Activated CD4-positive, alpha-beta memory T cell treated with anti-CD3 and anti-CD28 coated beads, Interleukin-2, amount 10 ng/mL, durations not matched to agents 7 days and 5 days (primary cell): Measurements from ENCODE around the gene MRI1. TPM values are rescaled to one million over a fixed set of nuclear protein-coding genes. Genes with fewer than 3 reads are reported as not detected.
"Not testable (repeated sequence)": the region's sequence is repeated elsewhere in the genome, so short reads cannot be mapped to it uniquely, and the experiment has no call there.

Source experiments
- CTCF ChIA-PET: fragments of 350-600 bp; sonication (Branson Sonifier 250); formaldehyde crosslinking; loops from one replicate; lab custom pipeline; 2021; ENCODE audit warnings: antibody characterized with exemption, inconsistent platforms; lab: Charles Lee
- POLR2A ChIA-PET: fragments of 350-600 bp; sonication (Branson Sonifier 250); formaldehyde crosslinking; loops from one replicate; lab custom pipeline; 2021; ENCODE audit warnings: antibody characterized with exemption; lab: Charles Lee
- DNase-seq: peaks from one replicate; pipeline ENCODE4 v3.0.0-alpha.2; 2020
- H3K27ac Mint-ChIP-seq: one replicate; pipeline ENCODE4 v1.8.0; 2021; ENCODE audit warnings: mild to moderate bottlenecking, mixed read lengths
- H3K27me3 Mint-ChIP-seq: one replicate; pipeline ENCODE4 v1.8.0; 2021; ENCODE audit warnings: mixed read lengths
- H3K36me3 Mint-ChIP-seq: one replicate; pipeline ENCODE4 v1.8.0; 2021; ENCODE audit warnings: low read depth, mixed read lengths
- H3K4me1 Mint-ChIP-seq: one replicate; pipeline ENCODE4 v1.8.0; 2021; ENCODE audit warnings: mixed read lengths
- H3K4me3 Mint-ChIP-seq: one replicate; pipeline ENCODE4 v1.8.0; 2021; ENCODE audit warnings: mild to moderate bottlenecking, mixed read lengths
- H3K9me3 Mint-ChIP-seq: one replicate; pipeline ENCODE4 v1.8.0; 2021; ENCODE audit warnings: mixed read lengths
- total RNA-seq, 2 experiments: library from RNA; stranded (reverse); gene quantifications; one replicate each; pipeline ENCODE4 v1.2.3, GENCODE V29; 2021

MRI1 gene
- total RNA-seq, 2 experiments from 2014 or later: 22.4 to 22.7 TPM

DNA sequence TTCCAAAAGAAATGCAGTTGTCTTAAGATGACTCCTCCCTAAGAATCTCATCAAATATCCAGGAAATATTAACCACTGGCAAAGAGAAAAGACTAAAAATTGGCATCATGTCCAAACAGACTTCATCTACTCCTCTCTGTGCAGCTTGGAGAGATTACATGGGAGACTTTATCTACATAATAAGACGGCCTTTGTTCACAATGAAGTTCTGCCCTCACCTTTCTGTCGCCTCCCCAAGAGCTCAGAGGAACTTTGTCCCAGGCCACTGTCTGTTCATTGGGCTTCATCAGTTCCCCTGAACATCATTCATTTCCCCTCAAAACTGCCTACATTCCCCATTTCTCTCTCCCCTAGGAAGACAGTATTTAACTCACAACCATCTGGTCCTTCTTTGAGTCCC is 22.4 kb upstream of the MRI1 start:
- ChIA-PET CTCF (interaction anchor here (0.6 kb wide), 1 partner anchor 66 kb away, joined by 3 read pairs; no protein-coding TSS in a partner anchor), POLR2A (interaction anchor here (1.0 kb wide), 1 partner anchor 10 kb away, joined by 3 read pairs; no protein-coding TSS in a partner anchor)
- H3K4me1 Mint-ChIP-seq: peaks cover 2% of the 10 kb centered on the region
- no peaks in the 10 kb centered on the region for H3K9me3 Mint-ChIP-seq
- H3K27ac Mint-ChIP-seq: no peak overlapping the region
- no peaks in the 10 kb centered on the region for H3K36me3 Mint-ChIP-seq
- H3K4me3 Mint-ChIP-seq: no peak overlapping the region
- no peaks in the 10 kb centered on the region for H3K27me3 Mint-ChIP-seq
- no peak for DNase-seq

DNA sequence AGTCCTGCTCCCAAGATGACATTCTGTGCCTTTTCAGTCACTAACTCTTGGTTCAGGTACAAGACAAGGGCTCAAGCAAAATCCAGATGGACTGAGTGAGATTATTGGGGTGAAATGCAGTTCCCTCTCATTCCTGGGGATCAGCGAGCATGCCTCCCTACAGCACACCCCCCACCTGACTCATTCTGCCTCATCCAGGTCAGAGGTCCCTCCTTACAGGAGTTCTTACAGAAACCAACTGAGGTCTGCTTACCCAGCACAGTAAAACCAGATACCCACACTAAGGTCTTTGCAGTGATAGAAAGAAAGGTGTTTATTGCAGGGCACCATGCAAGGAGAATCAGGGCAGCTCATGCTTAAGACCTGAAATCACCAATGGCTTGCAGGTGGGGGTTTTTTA is 21.6 kb upstream of the MRI1 start:
- Mint-ChIP-seq H3K4me3 (no peak overlapping the region), H3K9me3 (no peaks in the 10 kb centered on the region), H3K27me3 (no peaks in the 10 kb centered on the region), H3K27ac (no peak overlapping the region), H3K4me1 (peaks cover 8% of the 10 kb centered on the region), H3K36me3 (no peaks in the 10 kb centered on the region)
- CTCF ChIA-PET: no interaction called here
- DNase-seq: no peak
- POLR2A ChIA-PET: no interaction called here

DNA sequence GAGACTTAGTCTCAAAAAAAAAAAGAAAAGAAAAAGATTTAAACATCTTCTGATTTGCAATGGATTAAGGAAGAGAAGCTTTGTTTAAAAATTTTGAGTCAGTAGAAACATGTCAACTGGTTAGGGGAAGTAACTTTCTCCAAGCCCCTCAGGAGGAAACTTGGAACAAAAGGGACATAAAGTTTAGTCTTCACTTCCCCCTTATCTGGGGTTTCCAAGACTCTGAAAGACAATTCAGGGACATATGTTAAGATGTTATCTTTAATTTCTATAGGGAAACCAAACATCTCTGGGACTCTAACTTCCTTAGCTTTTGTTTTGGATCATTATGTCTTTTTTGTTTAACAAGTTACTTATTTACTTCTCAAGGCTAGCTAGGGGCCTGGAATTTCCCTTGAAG is 20.1 kb upstream of the MRI1 start:
- peaks cover 19% of the 10 kb centered on the region for H3K4me1 Mint-ChIP-seq
- no peak for DNase-seq
- no peaks in the 10 kb centered on the region for H3K27me3 Mint-ChIP-seq
- H3K27ac Mint-ChIP-seq: no peak overlapping the region
- H3K9me3 Mint-ChIP-seq: no peaks in the 10 kb centered on the region
- no peaks in the 10 kb centered on the region for H3K36me3 Mint-ChIP-seq
- POLR2A ChIA-PET: interaction anchor here (0.7 to 1.1 kb wide), 3 partner anchors 9 to 13 kb away, joined by 3 read pairs; no protein-coding TSS in a partner anchor
- H3K4me3 Mint-ChIP-seq: no peak overlapping the region
- CTCF ChIA-PET: no interaction called here

DNA sequence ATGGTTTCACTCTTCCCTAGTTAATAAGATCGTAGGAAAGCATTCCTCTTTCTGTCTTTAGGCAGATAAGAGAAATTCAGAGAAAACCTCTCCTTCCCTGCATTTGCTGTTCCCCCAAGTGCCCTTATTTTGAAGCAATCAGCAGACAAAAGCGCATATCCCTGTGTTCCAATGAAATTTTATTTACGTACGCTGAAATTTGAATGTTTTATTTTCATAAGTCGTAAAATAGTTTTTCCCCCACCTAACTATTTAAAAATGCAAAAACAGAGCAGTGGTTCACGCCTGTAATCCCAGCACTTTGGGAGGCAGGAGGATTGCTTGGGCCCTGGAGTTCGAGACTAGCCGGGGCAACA is 17.2 kb upstream of the MRI1 start:
- no peaks in the 10 kb centered on the region for H3K27me3 Mint-ChIP-seq
- POLR2A ChIA-PET: interaction anchor here (0.6 to 2.9 kb wide), 16 partner anchors 9 to 206 kb away, joined by 3 to 34 read pairs (median 6); partner anchors contain the start of genes C19orf53, DCAF15, MRI1 and ZSWIM4
- peak overlapping the region; percentile 86 for H3K4me3 Mint-ChIP-seq
- peaks cover 3% of the 10 kb centered on the region for H3K36me3 Mint-ChIP-seq
- H3K4me1 Mint-ChIP-seq: peaks cover 28% of the 10 kb centered on the region
- no peak for DNase-seq
- CTCF ChIA-PET: interaction anchor here (0.9 to 2.6 kb wide), 6 partner anchors 15 to 469 kb away, joined by 3 to 20 read pairs (median 4); partner anchors contain the start of gene C19orf53
- H3K9me3 Mint-ChIP-seq: no peaks in the 10 kb centered on the region
- H3K27ac Mint-ChIP-seq: peak overlapping the region; percentile 75

DNA sequence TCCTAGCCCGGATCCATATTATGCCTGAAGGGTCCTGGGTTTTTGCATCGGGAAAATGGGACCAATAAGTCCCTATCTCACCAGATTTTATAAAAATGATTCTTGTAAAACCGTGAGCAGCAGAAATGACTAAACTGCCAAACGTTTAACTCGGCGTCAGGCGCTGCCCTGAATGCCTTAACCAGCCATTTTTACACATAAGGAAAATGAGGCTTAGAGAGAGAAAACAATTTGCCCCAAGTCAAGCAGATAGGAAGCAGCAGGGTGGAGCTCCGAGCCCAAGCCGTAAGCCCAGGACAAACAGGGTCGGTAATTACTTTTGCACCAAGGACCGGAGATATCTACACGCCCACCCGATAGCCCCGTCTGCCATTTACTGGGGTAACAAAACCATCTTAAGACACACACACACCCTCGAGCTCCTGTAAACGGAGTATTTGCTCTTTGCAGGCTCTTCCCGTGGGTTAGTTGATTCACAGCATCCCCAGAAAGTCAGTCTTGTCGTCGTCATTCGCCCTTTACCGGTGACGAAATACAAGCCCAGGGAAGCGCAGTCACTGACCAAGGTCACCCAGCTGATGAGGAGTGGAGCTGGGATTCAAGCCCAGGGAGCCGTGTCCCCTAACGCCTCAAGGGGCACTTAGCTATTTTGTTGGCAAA is 16.0 kb upstream of the MRI1 start:
- Mint-ChIP-seq H3K27ac (peak overlapping the region; percentile 75), H3K4me3 (peak overlapping the region; percentile 86), H3K4me1 (peaks cover 28% of the 10 kb centered on the region), H3K27me3 (no peaks in the 10 kb centered on the region), H3K36me3 (peaks cover 9% of the 10 kb centered on the region), H3K9me3 (no peaks in the 10 kb centered on the region)
- DNase-seq: peak; percentile 30
- POLR2A ChIA-PET: interaction anchor here (0.9 to 2.9 kb wide), 24 partner anchors 10 to 485 kb away, joined by 3 to 34 read pairs (median 4); partner anchors contain the start of genes ASF1B, C19orf53, DCAF15 and MRI1
- CTCF ChIA-PET: interaction anchor here (0.9 to 2.6 kb wide), 11 partner anchors 14 to 470 kb away, joined by 3 to 20 read pairs (median 3); partner anchors contain the start of gene C19orf53

DNA sequence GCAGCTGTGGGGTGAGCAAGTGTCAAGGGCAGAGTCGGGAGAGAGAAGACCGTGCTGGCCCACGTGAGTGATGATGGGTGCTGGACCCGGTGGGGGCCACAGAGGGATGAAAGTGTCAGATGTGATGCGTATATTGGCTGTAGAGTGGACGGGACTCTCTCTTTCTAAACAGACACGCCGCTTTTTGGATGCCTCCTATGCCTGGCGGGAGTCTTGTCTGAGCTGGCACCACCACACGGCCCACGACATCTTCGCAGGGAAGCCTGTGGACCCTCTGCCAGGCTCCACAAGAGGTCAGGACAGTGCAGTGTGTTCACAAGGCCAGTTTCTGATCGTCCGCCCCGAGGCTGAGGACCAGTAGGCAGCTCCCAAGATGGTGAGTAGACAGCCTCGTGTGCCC is 12.9 kb upstream of the MRI1 start:
- Mint-ChIP-seq H3K36me3 (peaks cover 28% of the 10 kb centered on the region), H3K27me3 (no peaks in the 10 kb centered on the region), H3K4me3 (no peak overlapping the region), H3K4me1 (peaks cover 28% of the 10 kb centered on the region), H3K9me3 (no peaks in the 10 kb centered on the region), H3K27ac (no peak overlapping the region)
- POLR2A ChIA-PET: no interaction called here
- CTCF ChIA-PET: interaction anchor here (1.3 kb wide), 1 partner anchor 111 kb away, joined by 3 read pairs; no protein-coding TSS in a partner anchor
- no peak for DNase-seq

DNA sequence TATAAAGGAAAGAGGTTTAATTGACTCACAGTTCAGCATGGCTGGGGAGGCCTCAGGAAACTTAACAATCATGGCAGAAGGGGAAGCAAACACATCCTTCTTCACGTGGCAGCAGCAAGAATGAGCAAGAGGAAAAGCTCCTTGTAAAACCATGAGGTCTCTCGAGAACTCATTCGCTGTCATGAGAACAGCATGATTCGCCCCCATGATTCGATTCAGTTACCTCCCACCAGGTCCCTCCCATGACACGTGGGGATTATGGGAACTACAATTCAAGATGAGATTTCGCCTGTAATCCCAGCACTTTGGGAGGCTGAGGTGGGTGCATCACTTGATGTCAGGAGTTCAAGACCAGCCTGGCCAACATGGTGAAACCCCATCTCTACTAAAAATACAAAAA is 10.7 kb upstream of the MRI1 start:
- H3K27me3 Mint-ChIP-seq, CTCF ChIA-PET, POLR2A ChIA-PET, H3K9me3 Mint-ChIP-seq, H3K27ac Mint-ChIP-seq, DNase-seq, H3K4me3 Mint-ChIP-seq: not testable (repeated sequence)
- Mint-ChIP-seq H3K4me1 (peaks cover 14% of the 10 kb centered on the region), H3K36me3 (peaks cover 42% of the 10 kb centered on the region)

DNA sequence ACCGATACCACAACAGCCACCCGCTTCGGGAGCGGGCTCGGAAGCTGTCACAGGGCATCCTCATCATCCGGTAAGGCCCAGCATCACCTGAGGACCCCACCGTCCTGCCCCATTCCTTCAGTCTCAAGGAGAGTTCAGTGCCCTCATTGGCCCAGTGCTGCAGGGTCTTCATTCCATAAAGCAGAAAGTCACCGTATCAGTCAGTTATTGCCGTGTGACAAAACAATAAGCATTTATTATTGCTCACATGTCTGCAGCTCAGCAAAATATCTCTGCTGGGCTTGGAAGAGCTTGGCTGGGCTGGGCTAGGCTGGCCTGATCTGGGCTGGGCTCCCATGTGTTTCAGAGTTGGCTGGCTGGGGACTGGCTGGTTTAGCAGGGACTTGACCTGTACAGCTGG is 8.1 kb upstream of the MRI1 start:
- H3K27ac Mint-ChIP-seq: no peak overlapping the region
- H3K4me3 Mint-ChIP-seq: no peak overlapping the region

DNA sequence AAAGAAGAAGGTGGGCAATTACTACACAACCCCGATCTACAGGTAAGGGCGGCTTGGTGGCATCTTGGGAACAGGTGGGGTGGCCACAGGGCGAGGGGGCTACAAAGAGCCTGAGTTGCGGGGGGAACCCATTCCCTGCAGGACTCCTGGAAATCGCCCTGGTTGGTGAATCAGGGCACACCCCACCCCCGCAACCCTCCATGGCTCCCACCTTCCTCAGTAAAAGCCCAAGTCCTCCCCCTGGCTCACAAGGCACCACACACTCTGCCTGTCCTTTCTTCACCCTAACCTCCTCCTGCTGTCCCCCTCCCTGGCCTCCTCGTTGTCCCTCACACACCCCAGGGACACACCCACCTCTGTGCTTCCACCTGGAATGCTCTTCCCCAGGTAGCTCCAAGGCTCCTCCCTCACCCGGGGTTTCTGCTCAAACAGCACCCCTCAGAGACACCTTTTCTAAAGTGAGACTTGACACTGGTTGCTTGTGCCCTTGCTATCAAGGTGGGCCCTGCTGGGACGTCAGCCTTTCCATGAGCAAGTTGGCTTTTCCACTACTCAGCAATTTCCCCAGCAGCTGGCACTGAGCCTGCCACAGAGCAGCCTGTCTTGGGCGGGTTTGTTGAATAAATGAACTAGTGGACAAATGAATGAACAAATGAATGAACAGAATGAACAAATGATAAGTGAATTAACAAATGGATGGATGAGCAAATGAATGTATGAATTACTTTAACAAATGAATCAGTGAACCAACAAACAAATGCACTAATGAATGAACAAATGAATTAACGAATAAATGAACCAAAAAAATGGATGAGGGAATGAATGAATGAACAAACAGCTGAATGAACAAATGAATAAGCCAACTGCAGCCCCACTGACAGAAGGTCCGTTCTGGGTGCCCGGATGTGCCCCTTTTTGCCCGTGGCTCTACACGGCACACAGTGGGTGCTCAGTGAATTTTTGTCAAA is 6.2 kb upstream of the MRI1 start:
- Mint-ChIP-seq H3K27ac (no peak overlapping the region), H3K4me1 (no peaks in the 10 kb centered on the region), H3K4me3 (no peak overlapping the region), H3K27me3 (no peaks in the 10 kb centered on the region), H3K36me3 (peaks cover 43% of the 10 kb centered on the region), H3K9me3 (no peaks in the 10 kb centered on the region)
- POLR2A ChIA-PET: interaction anchor here (1.4 kb wide), 1 partner anchor 10 kb away, joined by 5 read pairs; a partner anchor contains a TSS
- CTCF ChIA-PET: no interaction called here
- no peak for DNase-seq

More for the DNA sequence above, 8.1 kb upstream of the MRI1 start:
- Mint-ChIP-seq H3K9me3 (no peaks in the 10 kb centered on the region), H3K4me1 (no peaks in the 10 kb centered on the region), H3K36me3 (peaks cover 40% of the 10 kb centered on the region), H3K27me3 (no peaks in the 10 kb centered on the region)
- DNase-seq: no peak
- POLR2A ChIA-PET: interaction anchor here (0.6 kb wide), 1 partner anchor 9 kb away, joined by 3 read pairs; a partner anchor contains a TSS
- CTCF ChIA-PET: no interaction called here

GRCh38 chr19:13758795-13759194 is 5.5 kb upstream of the MRI1 start:
- Mint-ChIP-seq H3K9me3 (no peaks in the 10 kb centered on the region), H3K27me3 (no peaks in the 10 kb centered on the region), H3K27ac (no peak overlapping the region), H3K36me3 (peaks cover 42% of the 10 kb centered on the region), H3K4me3 (no peak overlapping the region), H3K4me1 (peaks cover 3% of the 10 kb centered on the region)
- ChIA-PET CTCF (no interaction called here), POLR2A (no interaction called here)
- DNase-seq: no peak

GRCh38 chr19:13761423-13761822 is 2.9 kb upstream of the MRI1 start:
- Mint-ChIP-seq H3K4me1 (peaks cover 12% of the 10 kb centered on the region), H3K27me3 (no peaks in the 10 kb centered on the region), H3K36me3 (peaks cover 29% of the 10 kb centered on the region), H3K4me3 (no peak overlapping the region), H3K27ac (no peak overlapping the region), H3K9me3 (no peaks in the 10 kb centered on the region)
- ChIA-PET CTCF (interaction anchor here (0.8 to 1.8 kb wide), 4 partner anchors 12 to 100 kb away, joined by 3 to 5 read pairs (median 4); a partner anchor contains a TSS), POLR2A (interaction anchor here (4.5 kb wide), 1 partner anchor 13 kb away, joined by 34 read pairs; a partner anchor contains a TSS)
- no peak for DNase-seq

DNA sequence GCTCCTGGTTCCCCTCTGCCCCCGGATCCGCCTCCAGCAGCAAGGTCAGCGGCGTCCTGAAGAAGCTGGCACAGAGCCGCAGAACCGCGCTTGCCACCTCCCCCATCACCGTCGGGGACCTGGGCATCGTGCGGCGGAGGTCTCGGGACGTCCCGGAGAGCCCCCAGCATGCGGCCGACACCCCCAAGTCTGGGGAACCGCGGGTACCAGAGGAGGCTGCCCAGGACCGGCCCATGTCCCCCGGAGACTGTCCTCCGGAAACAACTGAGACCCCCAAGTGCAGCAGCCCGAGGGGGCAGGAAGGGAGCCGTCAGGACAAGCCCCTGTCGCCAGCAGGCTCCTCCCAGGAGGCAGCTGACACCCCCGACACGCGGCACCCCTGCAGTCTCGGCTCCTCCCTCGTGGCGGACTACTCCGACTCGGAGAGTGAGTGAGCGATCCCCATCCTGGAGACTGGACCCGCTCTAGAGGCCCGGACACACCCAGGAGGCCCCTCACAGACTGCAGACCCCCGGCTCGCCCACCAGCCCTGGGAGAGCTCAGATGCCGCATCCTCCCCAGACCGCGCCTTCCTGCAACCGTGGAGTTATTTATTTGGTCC is 1.6 kb upstream of the MRI1 start:
- Mint-ChIP-seq H3K27ac (no peak overlapping the region), H3K27me3 (no peaks in the 10 kb centered on the region), H3K4me3 (no peak overlapping the region), H3K9me3 (no peaks in the 10 kb centered on the region), H3K36me3 (peaks cover 23% of the 10 kb centered on the region), H3K4me1 (peaks cover 12% of the 10 kb centered on the region)
- POLR2A ChIA-PET: interaction anchor here (4.5 kb wide), 1 partner anchor 14 kb away, joined by 34 read pairs; a partner anchor contains a TSS
- CTCF ChIA-PET: interaction anchor here (0.5 to 1.2 kb wide), 3 partner anchors 14 to 50 kb away, joined by 3 to 5 read pairs (median 4); a partner anchor contains a TSS
- DNase-seq: no peak
